Keratinocyte (primary cell): ENCODE measurements around the gene PTPRR. TPM values are rescaled to one million over a fixed set of nuclear protein-coding genes. Genes with fewer than 3 reads are reported as not detected.
A peak's percentile ranks its signal among the peaks of the same experiment; 100 is the strongest.

Experiments
- DNase-seq: peaks from one replicate; pipeline ENCODE4 v3.0.0-alpha.2; 2011; ENCODE audit warnings: low read depth, missing footprints, low spot score
- FAIRE-seq: peaks from 2 replicates; lab custom pipeline; 2011; peaks lifted over from hg19 to GRCh38; lab: Jason Lieb, UNC
- H2AFZ ChIP-seq: 2 replicates; pipeline ENCODE4 v1.6.0; 2012; ENCODE audit warnings: low read length, control low read depth, inconsistent platforms; ENCODE audit not compliant: control insufficient read depth
- H3K27ac ChIP-seq: 2 replicates; pipeline ENCODE4 v1.5.1; 2011; ENCODE audit warnings: low read length; ENCODE audit not compliant: control insufficient read depth, insufficient read depth
- H3K27me3 ChIP-seq: 3 replicates; pipeline ENCODE4 v1.6.0; 2011; ENCODE audit warnings: low read length; ENCODE audit not compliant: control insufficient read depth, insufficient read depth; ENCODE audit errors: extremely low read depth
- H3K36me3 ChIP-seq, 2 experiments: 2 replicates in 1 of 2; 3 replicates in 1 of 2; pipeline ENCODE4 v1.5.1; 2011; ENCODE audit warnings: low read length in 2 of 2, mild to moderate bottlenecking in 1 of 2; ENCODE audit not compliant: control insufficient read depth in 2 of 2, insufficient read depth in 2 of 2; ENCODE audit errors: extremely low read depth in 1 of 2
- H3K4me1 ChIP-seq: 3 replicates; pipeline ENCODE4 v1.5.1; 2011; ENCODE audit warnings: low read length; ENCODE audit not compliant: control insufficient read depth, insufficient read depth; ENCODE audit errors: extremely low read depth
- H3K4me2 ChIP-seq: 3 replicates; pipeline ENCODE4 v1.6.0; 2011; ENCODE audit warnings: low read depth, low read length; ENCODE audit not compliant: control insufficient read depth, insufficient read depth; ENCODE audit errors: extremely low read depth
- H3K4me3 ChIP-seq, 3 experiments: fragments of 200-600 bp in 1 of 3; sonication (generic) in 1 of 3; 2 replicates in 2 of 3; 3 replicates in 1 of 3; pipeline ENCODE4 v1.5.1; 2011 to 2016; ENCODE audit warnings: low read length in 3 of 3, mild to moderate bottlenecking in 3 of 3, control low read depth in 2 of 3, inconsistent platforms in 1 of 3, low read depth in 1 of 3, mixed read lengths in 1 of 3, mixed run types in 1 of 3, moderate library complexity in 1 of 3; ENCODE audit not compliant: control insufficient read depth in 2 of 3, insufficient read depth in 2 of 3; ENCODE audit errors: extremely low read depth in 1 of 3
- H3K79me2 ChIP-seq: 2 replicates; pipeline ENCODE4 v1.6.0; 2012; ENCODE audit warnings: low read length; ENCODE audit not compliant: control insufficient read depth, insufficient read depth
- H3K9ac ChIP-seq: 3 replicates; pipeline ENCODE4 v1.6.0; 2011; ENCODE audit warnings: low read length; ENCODE audit not compliant: control insufficient read depth, insufficient read depth; ENCODE audit errors: extremely low read depth
- H3K9me1 ChIP-seq: 3 replicates; pipeline ENCODE4 v1.6.0; 2011; ENCODE audit warnings: low read length; ENCODE audit not compliant: control insufficient read depth, insufficient read depth; ENCODE audit errors: extremely low read depth
- H3K9me3 ChIP-seq: 2 replicates; pipeline ENCODE4 v1.5.1; 2012; ENCODE audit warnings: low read depth, low read length; ENCODE audit not compliant: control insufficient read depth
- H4K20me1 ChIP-seq: 3 replicates; pipeline ENCODE4 v1.6.0; 2011; ENCODE audit warnings: low read length; ENCODE audit not compliant: control insufficient read depth, insufficient read depth; ENCODE audit errors: extremely low read depth
- CTCF ChIP-seq, 3 experiments: IDR thresholded peaks in 1 of 3; conservative IDR thresholded peaks in 1 of 3; optimal IDR thresholded peaks in 1 of 3; 2 replicates in 2 of 3; 3 replicates in 1 of 3; pipeline versions ENCODE3 to v1.5.1; 2011; ENCODE audit warnings: low read length in 3 of 3, mild to moderate bottlenecking in 3 of 3, moderate library complexity in 2 of 3, control low read depth in 1 of 3, inconsistent platforms in 1 of 3; ENCODE audit not compliant: insufficient read depth in 2 of 3; ENCODE audit errors: extremely low read depth in 1 of 3
- EZH2 ChIP-seq: IDR thresholded peaks from one replicate; pipeline ENCODE4 v1.6.1; 2012; ENCODE audit warnings: inconsistent platforms, mild to moderate bottlenecking, low read length, moderate library complexity
- dilution Hi-C: fragments of 300-500 bp; cut with MboI; formaldehyde crosslinking; loops from one replicate; pipeline ENCODE4 v1.7.0; 2020; ENCODE audit warnings: low sequenced_read_pairs; ENCODE audit not compliant: extremely low pct_ligation_motif_present
- polyA plus RNA-seq, 5 experiments: library from polyadenylated mRNA; depleted of rRNA in 3 of 5; stranded (reverse) in 3 of 5; stranded (forward) in 1 of 5; unstranded in 1 of 5; fragments of >200 nt; gene quantifications; 1 replicate in 1 of 5; 2 replicates in 3 of 5; 3 replicates in 1 of 5; pipeline versions ENCODE4 v1.2.1 to v1.2.3, GENCODE V29; 2011 to 2012; ENCODE audit warnings: missing spikeins in 2 of 5, low read depth in 1 of 5, low replicate concordance in 1 of 5

PTPRR gene
- polyA plus RNA-seq, 1 donor (not counting 4 experiments of a cell fraction or from before 2014, with no cell fraction given): 3.1 TPM

GRCh38 chr12:70880744-70881143 is 39.8 kb downstream of the PTPRR start:
- no peaks in the 10 kb centered on the region for H3K27me3 ChIP-seq
- no peak for DNase-seq
- no peak overlapping the region for H3K27ac ChIP-seq
- no peak overlapping the region for H3K4me2 ChIP-seq
- peaks cover 9% of the 10 kb centered on the region for H3K4me1 ChIP-seq
- no peak for FAIRE-seq
- no peak overlapping the region for H3K9ac ChIP-seq
- H2AFZ ChIP-seq: no peak overlapping the region
- no peaks in the 10 kb centered on the region for H3K79me2 ChIP-seq
- no peak overlapping the region for H3K4me3 ChIP-seq
- TF ChIP-seq CTCF (optimal IDR thresholded peaks at IDR 0.05 in 1 of 3, IDR thresholded peaks at IDR 0.05 in 1 of 3, conservative IDR thresholded peaks at IDR 0.05 in 1 of 3; ENCODE audit: extremely low read depth in 1 of 3, insufficient read depth in 2 of 3, low read length in 3 of 3) (no peak), EZH2 (no peak)
- H3K9me1 ChIP-seq: no peaks in the 10 kb centered on the region
- dilution Hi-C loops: no loop called here
- no peaks in the 10 kb centered on the region for H3K9me3 ChIP-seq
- H4K20me1 ChIP-seq: no peaks in the 10 kb centered on the region
- H3K36me3 ChIP-seq: no peaks in the 10 kb centered on the region

- Histone ChIP-seq H3K9me3 (no peaks in the 10 kb centered on the region), H4K20me1 (no peaks in the 10 kb centered on the region), H3K36me3 (no peaks in the 10 kb centered on the region), H3K4me2 (peak overlapping the region; percentile 53), H3K4me1 (peaks cover 9% of the 10 kb centered on the region), H3K9ac (no peak overlapping the region), H3K9me1 (no peaks in the 10 kb centered on the region), H3K79me2 (no peaks in the 10 kb centered on the region), H3K27ac (peak overlapping the region; percentile 30), H3K27me3 (no peaks in the 10 kb centered on the region), H2AFZ (peak overlapping the region; percentile 98), H3K4me3 (no peak overlapping the region)
- dilution Hi-C loops: no loop called here
- TF ChIP-seq CTCF (optimal IDR thresholded peaks at IDR 0.05 in 1 of 3, IDR thresholded peaks at IDR 0.05 in 1 of 3, conservative IDR thresholded peaks at IDR 0.05 in 1 of 3; ENCODE audit: extremely low read depth in 1 of 3, insufficient read depth in 2 of 3, low read length in 3 of 3) (no peak), EZH2 (no peak)
- DNase-seq: no peak
- FAIRE-seq: peak; percentile 92
Observed at GRCh38 chr12:70876952-70877351, 43.6 kb downstream of the PTPRR start.
